AG10803 (cell line): Measurements from ENCODE around the gene AOC2.
"Not testable (repeated sequence)": the region's sequence is repeated elsewhere in the genome, so short reads cannot be mapped to it uniquely, and the experiment has no call there.

Source experiments
- DNase-seq: peaks from one replicate; pipeline ENCODE4 v3.0.0; 2010; ENCODE audit warnings: low read depth
- H3K4me3 ChIP-seq: 2 replicates; pipeline ENCODE4 v1.5.1; 2011; ENCODE audit warnings: mild to moderate bottlenecking, low read length, control low read depth
- CTCF ChIP-seq: conservative IDR thresholded peaks from 2 replicates; pipeline ENCODE4 v1.5.1; 2011; ENCODE audit warnings: mild to moderate bottlenecking, low read length, control low read depth, inconsistent platforms

The AOC2 gene

GRCh38 chr17:42850954-42851353 is 6.6 kb downstream of the AOC2 start, which contains the start of gene AOC3:
Gene AOC3 (plus strand): TSS chr17:42851199. CDS start chr17:42851344, 145 bp downstream.
- H3K4me3 ChIP-seq = no peak within 1 kb of the TSS
- TF ChIP-seq CTCF = no peak
- no peak for DNase-seq

GRCh38 chr17:42851371-42852240 is 7.2 kb downstream of the AOC2 start:
- DNase-seq, H3K4me3 ChIP-seq: not testable (repeated sequence)

- no peak for TF ChIP-seq CTCF
- no peak overlapping the region for H3K4me3 ChIP-seq
- DNase-seq = no peak
These were observed 8.0 kb downstream of the AOC2 start for GRCh38 chr17:42852351-42852750.

DNA sequence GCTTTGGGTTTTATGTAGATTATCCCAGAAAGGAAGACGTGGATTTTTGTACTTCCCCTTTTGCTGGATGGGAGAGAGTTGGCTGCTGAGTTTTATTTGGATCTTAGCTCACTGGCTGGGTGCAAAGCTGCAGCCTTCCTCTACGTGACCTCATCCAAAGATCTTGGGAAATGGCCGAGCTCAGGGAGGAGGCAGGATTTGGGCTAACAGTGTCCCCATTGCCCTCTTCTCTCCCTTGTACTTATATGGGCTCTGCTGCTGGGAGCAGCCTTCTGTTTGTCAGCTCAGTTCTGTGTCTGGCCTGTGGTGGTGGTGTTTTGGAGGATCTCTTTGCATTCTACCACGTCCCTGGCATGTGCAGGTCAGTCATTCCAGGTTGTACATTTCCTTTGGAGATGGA is 8.6 kb downstream of the AOC2 start:
- DNase-seq = no peak
- no peak for TF ChIP-seq CTCF
- H3K4me3 ChIP-seq = no peak overlapping the region

DNA sequence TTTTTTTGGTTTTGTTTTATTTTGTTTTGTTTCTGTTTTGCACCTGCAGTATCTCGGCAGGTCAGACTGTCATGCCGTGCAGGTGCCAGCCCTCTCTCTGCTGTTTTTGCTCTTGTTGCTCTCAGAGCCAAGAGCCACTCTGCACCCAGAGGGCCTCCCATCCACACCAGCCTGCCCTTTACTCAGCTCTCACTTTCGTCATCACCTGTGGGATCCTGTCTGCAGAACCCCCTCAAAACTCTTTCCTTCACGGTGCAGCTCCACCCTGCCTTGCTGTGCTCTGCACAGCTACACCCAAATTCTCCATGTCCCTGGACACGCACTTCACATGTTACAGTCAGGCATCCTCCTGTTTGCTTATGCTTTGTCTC is 9.2 kb downstream of the AOC2 start:
- no peak overlapping the region for H3K4me3 ChIP-seq
- no peak for DNase-seq
- TF ChIP-seq CTCF = no peak

GRCh38 chr17:42853968-42854790 is 9.8 kb downstream of the AOC2 start:
- H3K4me3 ChIP-seq = no peak overlapping the region
- no peak for TF ChIP-seq CTCF
- DNase-seq = no peak

- no peak for DNase-seq
- TF ChIP-seq CTCF = no peak
- no peak overlapping the region for H3K4me3 ChIP-seq
These were observed 10.7 kb downstream of the AOC2 start for GRCh38 chr17:42855048-42855596.

- H3K4me3 ChIP-seq, DNase-seq: not testable (repeated sequence)
These were observed 11.7 kb downstream of the AOC2 start for GRCh38 chr17:42856093-42856492.

GRCh38 chr17:42856516-42856915 is 12.1 kb downstream of the AOC2 start:
- not testable (repeated sequence) for DNase-seq, H3K4me3 ChIP-seq
